NB4 (cell line): Measurements from ENCODE around the gene CSPG4.

Experiments
- CTCF ChIP-seq: IDR thresholded peaks from one replicate; pipeline ENCODE4 v1.5.1; 2012; ENCODE audit warnings: low read depth, low read length
- MYC ChIP-seq: IDR thresholded peaks from 2 replicates; pipeline ENCODE4 v1.6.1; 2011; ENCODE audit warnings: low read depth, low read length
- POLR2A ChIP-seq: IDR thresholded peaks from 2 replicates; pipeline ENCODE4 v1.6.1; 2011; ENCODE audit warnings: mild to moderate bottlenecking; ENCODE audit not compliant: insufficient read length; ENCODE audit errors: extremely low read depth

- TF ChIP-seq CTCF (peak; percentile 15), POLR2A (no peak), MYC (no peak)
These were observed 27.5 kb downstream of the CSPG4 start for GRCh38 chr15:75685195-75685594.
